ENCODE data around the gene PIP5K1B. TPM values are rescaled to one million over a fixed set of nuclear protein-coding genes. Genes with fewer than 3 reads are reported as not detected.

The PIP5K1B gene
- total RNA-seq, 2 experiments from 2014 or later, result 3.8 to 10.7 TPM

- Histone ChIP-seq H4K20me1 (ENCODE audit: insufficient read depth, low read length) (no peaks in the 10 kb centered on the region), H3K27ac (ENCODE audit: low read depth, low read length, poor library complexity, severe bottlenecking) (no peak overlapping the region), H3K4me3 (ENCODE audit: low read depth, low read length, poor library complexity, severe bottlenecking) (no peak overlapping the region), H3K79me2 (ENCODE audit: insufficient read depth, low read depth, low read length) (no peaks in the 10 kb centered on the region), H3K4me2 (ENCODE audit: low read length) (no peak overlapping the region), H3K9me2 (ENCODE audit: insufficient read depth, low read length) (no peaks in the 10 kb centered on the region), H3K9me3 (ENCODE audit: low read length) (no peaks in the 10 kb centered on the region), H3K36me3 (ENCODE audit: insufficient read depth, low read length) (no peaks in the 10 kb centered on the region), H3K4me1 (ENCODE audit: insufficient read depth, low read length, poor library complexity, severe bottlenecking) (no peaks in the 10 kb centered on the region), H2AFZ (ENCODE audit: low read length) (no peak overlapping the region)
- no TSS peak for BruUV-seq (replicated peaks)
- DNase-seq (ENCODE audit: low spot score), result no peak
- POLR2A ChIA-PET, result interaction anchor here (0.7 kb wide), 1 partner anchor 164 kb away, joined by 3 read pairs; no protein-coding TSS in a partner anchor
- intact Hi-C loops (cut with micrococcal nuclease; ENCODE audit: unreplicated experiment), result loop anchor here (10.0 kb wide), 1 partner anchor 48 kb away; no protein-coding TSS in a partner anchor
- CTCF ChIA-PET (ENCODE audit: unreplicated experiment), result no interaction called here
- TF ChIP-seq CTCF (conservative IDR thresholded peaks at IDR 0.05; ENCODE audit: low read length) (no peak), EZH2phosphoT487 (IDR thresholded peaks at IDR 0.05; ENCODE audit: borderline replicate concordance, low read depth, low read length) (no peak)
These were observed 207.5 kb downstream of the PIP5K1B start for GRCh38 chr9:68912561-68912960.

GRCh38 chr9:68913054-68913453 is 208.0 kb downstream of the PIP5K1B start:
- no peak for DNase-seq (ENCODE audit: low spot score)
- Histone ChIP-seq H3K9me2 (ENCODE audit: insufficient read depth, low read length) (no peaks in the 10 kb centered on the region), H3K79me2 (ENCODE audit: insufficient read depth, low read depth, low read length) (no peaks in the 10 kb centered on the region), H3K27ac (ENCODE audit: low read depth, low read length, poor library complexity, severe bottlenecking) (no peak overlapping the region), H2AFZ (ENCODE audit: low read length) (no peak overlapping the region), H3K36me3 (ENCODE audit: insufficient read depth, low read length) (no peaks in the 10 kb centered on the region), H3K4me3 (ENCODE audit: low read depth, low read length, poor library complexity, severe bottlenecking) (no peak overlapping the region), H3K9me3 (ENCODE audit: low read length) (no peaks in the 10 kb centered on the region), H4K20me1 (ENCODE audit: insufficient read depth, low read length) (no peaks in the 10 kb centered on the region), H3K4me1 (ENCODE audit: insufficient read depth, low read length, poor library complexity, severe bottlenecking) (no peaks in the 10 kb centered on the region), H3K4me2 (ENCODE audit: low read length) (no peak overlapping the region)
- CTCF ChIA-PET (ENCODE audit: unreplicated experiment), result no interaction called here
- POLR2A ChIA-PET, result interaction anchor here (0.6 to 0.7 kb wide), 3 partner anchors 8 to 165 kb away, joined by 3 read pairs; no protein-coding TSS in a partner anchor
- BruUV-seq (replicated peaks), result no TSS peak
- TF ChIP-seq CTCF (conservative IDR thresholded peaks at IDR 0.05; ENCODE audit: low read length) (no peak), EZH2phosphoT487 (IDR thresholded peaks at IDR 0.05; ENCODE audit: borderline replicate concordance, low read depth, low read length) (no peak)
- intact Hi-C loops (cut with micrococcal nuclease; ENCODE audit: unreplicated experiment), result loop anchor here (10.0 kb wide), 1 partner anchor 48 kb away; no protein-coding TSS in a partner anchor

- CTCF ChIA-PET (ENCODE audit: unreplicated experiment), result no interaction called here
- no peaks in the 10 kb centered on the region for H3K79me2 ChIP-seq (ENCODE audit: insufficient read depth, low read depth, low read length)
- no TSS peak for BruUV-seq (replicated peaks)
- DNase-seq (ENCODE audit: low spot score), result no peak
- no peak overlapping the region for H2AFZ ChIP-seq (ENCODE audit: low read length)
- peaks cover 8% of the 10 kb centered on the region for H3K4me1 ChIP-seq (ENCODE audit: insufficient read depth, low read length, poor library complexity, severe bottlenecking)
- H3K9me2 ChIP-seq (ENCODE audit: insufficient read depth, low read length), result no peaks in the 10 kb centered on the region
- no peak overlapping the region for H3K4me2 ChIP-seq (ENCODE audit: low read length)
- H3K9me3 ChIP-seq (ENCODE audit: low read length), result no peaks in the 10 kb centered on the region
- intact Hi-C loops (cut with micrococcal nuclease; ENCODE audit: unreplicated experiment), result loop anchor here (2.0 to 10.0 kb wide), 2 partner anchors 14 to 50 kb away; no protein-coding TSS in a partner anchor
- H4K20me1 ChIP-seq (ENCODE audit: insufficient read depth, low read length), result no peaks in the 10 kb centered on the region
- H3K36me3 ChIP-seq (ENCODE audit: insufficient read depth, low read length), result no peaks in the 10 kb centered on the region
- no peak overlapping the region for H3K27ac ChIP-seq (ENCODE audit: low read depth, low read length, poor library complexity, severe bottlenecking)
- POLR2A ChIA-PET, result no interaction called here
- TF ChIP-seq CTCF (conservative IDR thresholded peaks at IDR 0.05; ENCODE audit: low read length) (no peak), EZH2phosphoT487 (IDR thresholded peaks at IDR 0.05; ENCODE audit: borderline replicate concordance, low read depth, low read length) (no peak)
- no peak overlapping the region for H3K4me3 ChIP-seq (ENCODE audit: low read depth, low read length, poor library complexity, severe bottlenecking)
These were observed 209.7 kb downstream of the PIP5K1B start for GRCh38 chr9:68914751-68915150.

Data from OCI-LY7 (cell line).